Nephron progenitor cell (in vitro differentiated cells): ENCODE measurements around the gene TREML2.
"Not testable (repeated sequence)": the region's sequence is repeated elsewhere in the genome, so short reads cannot be mapped to it uniquely, and the experiment has no call there.

ENCODE experiments used
- DNase-seq: peaks from one replicate; pipeline ENCODE4 v3.0.0; 2021
- H3K27ac Mint-ChIP-seq: 2 replicates; pipeline ENCODE4 v1.8.0; 2021; ENCODE audit warnings: mild to moderate bottlenecking, moderate library complexity, mixed read lengths
- H3K27me3 Mint-ChIP-seq: 2 replicates; pipeline ENCODE4 v1.8.0; 2021; ENCODE audit warnings: mild to moderate bottlenecking, low read depth, mixed read lengths; ENCODE audit not compliant: poor library complexity
- H3K36me3 Mint-ChIP-seq: 2 replicates; pipeline ENCODE4 v1.8.0; 2021; ENCODE audit warnings: low read depth, mixed read lengths
- H3K4me1 Mint-ChIP-seq: 2 replicates; pipeline ENCODE4 v1.8.0; 2021; ENCODE audit warnings: mixed read lengths
- H3K4me3 Mint-ChIP-seq: 2 replicates; pipeline ENCODE4 v1.8.0; 2021; ENCODE audit warnings: mild to moderate bottlenecking, moderate library complexity, mixed read lengths
- H3K9me3 Mint-ChIP-seq: 2 replicates; pipeline ENCODE4 v1.8.0; 2021; ENCODE audit warnings: mild to moderate bottlenecking, moderate library complexity, mixed read lengths
- CTCF ChIP-seq: fragments of 200-600 bp; sonication (generic); IDR thresholded peaks from 2 replicates; pipeline ENCODE4 v1.5.0; 2021; ENCODE audit warnings: antibody characterized with exemption

TREML2 gene, protein sequence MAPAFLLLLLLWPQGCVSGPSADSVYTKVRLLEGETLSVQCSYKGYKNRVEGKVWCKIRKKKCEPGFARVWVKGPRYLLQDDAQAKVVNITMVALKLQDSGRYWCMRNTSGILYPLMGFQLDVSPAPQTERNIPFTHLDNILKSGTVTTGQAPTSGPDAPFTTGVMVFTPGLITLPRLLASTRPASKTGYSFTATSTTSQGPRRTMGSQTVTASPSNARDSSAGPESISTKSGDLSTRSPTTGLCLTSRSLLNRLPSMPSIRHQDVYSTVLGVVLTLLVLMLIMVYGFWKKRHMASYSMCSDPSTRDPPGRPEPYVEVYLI

GRCh38 chr6:41200901-41201763, at the start of gene TREML2:
TSS of gene TREML2 (minus strand) at chr6:41201149. CDS start at chr6:41201008, 141 bp downstream.
- Mint-ChIP-seq H3K36me3 (no peaks in the 10 kb centered on the region), H3K27me3 (peaks cover 13% of the 10 kb centered on the region), H3K4me1 (peaks cover 8% of the 10 kb centered on the region), H3K4me3 (no peak within 1 kb of the TSS), H3K27ac (no peak within 1 kb of the TSS), H3K9me3 (no peaks in the 10 kb centered on the region)
- DNase-seq, result no peak
- no peak for TF ChIP-seq CTCF

- Mint-ChIP-seq H3K27ac (no peak overlapping the region), H3K36me3 (no peaks in the 10 kb centered on the region), H3K4me3 (no peak overlapping the region), H3K4me1 (no peaks in the 10 kb centered on the region), H3K9me3 (peaks cover 8% of the 10 kb centered on the region), H3K27me3 (peaks cover 45% of the 10 kb centered on the region)
- DNase-seq, result no peak
- no peak for TF ChIP-seq CTCF
Observed at GRCh38 chr6:41247882-41248705, 47.1 kb upstream of the TREML2 start.

DNA sequence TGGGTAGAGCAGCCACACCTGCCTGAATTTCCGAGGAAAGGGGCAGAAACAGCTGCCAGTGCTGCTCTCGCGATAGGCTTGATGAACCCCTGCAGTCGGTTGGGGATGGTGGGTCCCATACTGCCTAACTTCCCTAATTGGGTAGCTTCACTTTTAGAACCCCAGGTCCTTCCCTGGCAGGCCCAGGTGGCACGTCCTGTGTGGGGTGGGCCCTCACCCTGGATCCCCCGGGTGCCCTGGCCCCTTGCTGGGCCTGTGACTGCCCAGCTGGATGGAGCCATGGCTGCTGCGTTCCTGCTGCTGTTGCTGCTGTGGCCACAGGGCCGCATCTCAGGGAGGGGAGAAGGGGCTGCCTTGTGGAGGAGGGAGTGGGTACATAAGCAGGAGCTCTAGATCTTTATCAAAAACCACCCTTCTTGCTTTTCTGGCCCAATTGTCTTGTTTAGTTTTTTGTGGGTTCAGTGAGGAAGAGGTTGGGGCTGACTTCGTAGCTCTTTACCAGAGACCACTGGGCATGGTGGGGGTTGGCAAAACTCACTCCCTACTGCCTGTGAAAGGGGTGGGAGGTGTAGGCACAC, 46.4 kb upstream of the TREML2 start:
- peaks cover 49% of the 10 kb centered on the region for H3K27me3 Mint-ChIP-seq

GRCh38 chr6:41246529-41246928, 45.6 kb upstream of the TREML2 start:
- H3K9me3 Mint-ChIP-seq, DNase-seq, H3K27ac Mint-ChIP-seq, H3K4me1 Mint-ChIP-seq, H3K36me3 Mint-ChIP-seq, H3K4me3 Mint-ChIP-seq: not testable (repeated sequence)
- peaks cover 55% of the 10 kb centered on the region for H3K27me3 Mint-ChIP-seq

More for the DNA sequence above, 46.4 kb upstream of the TREML2 start:
- no peak overlapping the region for H3K27ac Mint-ChIP-seq
- peaks cover 8% of the 10 kb centered on the region for H3K9me3 Mint-ChIP-seq
- TF ChIP-seq CTCF, result no peak
- no peaks in the 10 kb centered on the region for H3K36me3 Mint-ChIP-seq
- H3K4me1 Mint-ChIP-seq, result no peaks in the 10 kb centered on the region
- DNase-seq, result no peak
- H3K4me3 Mint-ChIP-seq, result no peak overlapping the region

- Mint-ChIP-seq H3K27ac (no peak overlapping the region), H3K27me3 (peaks cover 90% of the 10 kb centered on the region), H3K9me3 (no peaks in the 10 kb centered on the region), H3K4me1 (peaks cover 9% of the 10 kb centered on the region), H3K4me3 (peak overlapping the region; percentile 31), H3K36me3 (no peaks in the 10 kb centered on the region)
- no peak for TF ChIP-seq CTCF
- DNase-seq, result peak; percentile 53
Observed at GRCh38 chr6:41239467-41240159, 38.7 kb upstream of the TREML2 start.
